GM19238 (cell line): Measurements from ENCODE around the gene NELL1.

Source experiments
- DNase-seq: peaks from one replicate; pipeline ENCODE4 v3.0.0; 2011; ENCODE audit warnings: low spot score; ENCODE audit not compliant: insufficient read length

Gene NELL1

GRCh38 chr11:20668844-20669819 lies at the start of gene NELL1:
Gene NELL1, plus strand, starts transcription at chr11:20669586.
- no peak for DNase-seq

- DNase-seq = no peak
Observed at GRCh38 chr11:20620988-20621387, 48.4 kb upstream of the NELL1 start.

- DNase-seq = no peak
Observed at GRCh38 chr11:20621679-20622078, 47.7 kb upstream of the NELL1 start.

GRCh38 chr11:20623252-20623651 lies 46.1 kb upstream of the NELL1 start:
- no peak for DNase-seq

GRCh38 chr11:20626279-20626678 lies 43.1 kb upstream of the NELL1 start:
- DNase-seq = no peak

GRCh38 chr11:20627026-20627425 lies 42.4 kb upstream of the NELL1 start:
- no peak for DNase-seq

- DNase-seq = no peak
Observed at GRCh38 chr11:20627701-20628100, 41.7 kb upstream of the NELL1 start.

- no peak for DNase-seq
Observed at GRCh38 chr11:20631519-20632168, 37.7 kb upstream of the NELL1 start.

- DNase-seq = no peak
Observed at GRCh38 chr11:20632169-20632532, 37.2 kb upstream of the NELL1 start.

GRCh38 chr11:20634044-20634443 lies 35.3 kb upstream of the NELL1 start:
- DNase-seq = no peak

GRCh38 chr11:20634781-20635180 lies 34.6 kb upstream of the NELL1 start:
- no peak for DNase-seq

GRCh38 chr11:20638074-20638473 lies 31.3 kb upstream of the NELL1 start:
- no peak for DNase-seq

GRCh38 chr11:20639688-20640087 lies 29.7 kb upstream of the NELL1 start:
- no peak for DNase-seq

GRCh38 chr11:20640401-20640800 lies 29.0 kb upstream of the NELL1 start:
- no peak for DNase-seq

- no peak for DNase-seq
Observed at GRCh38 chr11:20644360-20644759, 25.0 kb upstream of the NELL1 start.

GRCh38 chr11:20647976-20648565 lies 21.3 kb upstream of the NELL1 start:
- peak; percentile 29 for DNase-seq

GRCh38 chr11:20652150-20652806 lies 17.1 kb upstream of the NELL1 start:
- no peak for DNase-seq

- no peak for DNase-seq
Observed at GRCh38 chr11:20654038-20654437, 15.3 kb upstream of the NELL1 start.

GRCh38 chr11:20656901-20657300 lies 12.5 kb upstream of the NELL1 start:
- DNase-seq = no peak

- DNase-seq = no peak
Observed at GRCh38 chr11:20658135-20658534, 11.3 kb upstream of the NELL1 start.

GRCh38 chr11:20661445-20661844 lies 7.9 kb upstream of the NELL1 start:
- no peak for DNase-seq

- DNase-seq = no peak
Observed at GRCh38 chr11:20661850-20662249, 7.5 kb upstream of the NELL1 start.
